LNCaP clone FGC (cell line): ENCODE data around the gene LRRC8D.

ENCODE experiments used
- DNase-seq: peaks from one replicate; pipeline ENCODE4 v3.0.0-alpha.2; 2011; ENCODE audit warnings: low read depth
- H3K4me3 ChIP-seq: 2 replicates; pipeline ENCODE4 v1.5.1; 2011; ENCODE audit warnings: mild to moderate bottlenecking, low read depth, low read length, control low read depth
- TF ChIP-seq, protein P1 (sequence below): IDR thresholded peaks from 2 replicates; pipeline ENCODE4 v1.5.1; 2012; ENCODE audit warnings: mild to moderate bottlenecking; ENCODE audit not compliant: control insufficient read depth, insufficient read depth; ENCODE audit errors: extremely low read depth

LRRC8D gene

DNA sequence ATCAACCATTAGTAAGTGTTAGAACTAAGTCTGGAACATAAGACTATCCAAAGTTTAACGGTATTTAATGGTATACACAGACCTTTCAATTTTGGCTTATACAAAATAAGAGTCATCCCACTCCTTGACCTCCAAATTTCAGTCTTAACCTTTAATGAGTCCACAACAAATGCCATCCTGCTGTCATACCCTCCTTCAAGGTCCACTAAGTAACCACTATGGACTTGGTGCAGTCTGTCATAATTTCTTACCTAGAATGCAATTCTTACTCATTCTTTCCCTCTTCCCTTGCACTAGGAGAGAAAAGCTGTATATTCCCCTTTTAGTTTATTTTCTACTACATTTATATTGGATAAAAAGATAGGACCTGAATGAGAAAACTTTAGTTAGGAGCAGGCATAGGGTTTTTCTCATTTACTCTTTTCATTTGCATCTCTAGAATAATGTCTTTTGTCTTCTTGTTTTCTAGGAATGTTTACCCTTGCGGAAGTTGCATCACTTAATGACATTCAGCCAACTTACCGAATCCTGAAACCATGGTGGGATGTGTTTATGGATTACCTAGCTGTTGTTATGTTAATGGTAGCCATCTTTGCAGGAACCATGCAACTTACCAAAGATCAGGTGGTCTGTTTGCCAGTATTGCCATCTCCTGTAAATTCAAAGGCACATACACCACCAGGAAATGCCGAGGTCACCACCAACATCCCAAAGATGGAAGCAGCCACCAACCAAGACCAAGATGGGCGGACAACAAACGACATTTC lies 111.9 kb downstream of the LRRC8D start:
- TF ChIP-seq, protein P1, sequence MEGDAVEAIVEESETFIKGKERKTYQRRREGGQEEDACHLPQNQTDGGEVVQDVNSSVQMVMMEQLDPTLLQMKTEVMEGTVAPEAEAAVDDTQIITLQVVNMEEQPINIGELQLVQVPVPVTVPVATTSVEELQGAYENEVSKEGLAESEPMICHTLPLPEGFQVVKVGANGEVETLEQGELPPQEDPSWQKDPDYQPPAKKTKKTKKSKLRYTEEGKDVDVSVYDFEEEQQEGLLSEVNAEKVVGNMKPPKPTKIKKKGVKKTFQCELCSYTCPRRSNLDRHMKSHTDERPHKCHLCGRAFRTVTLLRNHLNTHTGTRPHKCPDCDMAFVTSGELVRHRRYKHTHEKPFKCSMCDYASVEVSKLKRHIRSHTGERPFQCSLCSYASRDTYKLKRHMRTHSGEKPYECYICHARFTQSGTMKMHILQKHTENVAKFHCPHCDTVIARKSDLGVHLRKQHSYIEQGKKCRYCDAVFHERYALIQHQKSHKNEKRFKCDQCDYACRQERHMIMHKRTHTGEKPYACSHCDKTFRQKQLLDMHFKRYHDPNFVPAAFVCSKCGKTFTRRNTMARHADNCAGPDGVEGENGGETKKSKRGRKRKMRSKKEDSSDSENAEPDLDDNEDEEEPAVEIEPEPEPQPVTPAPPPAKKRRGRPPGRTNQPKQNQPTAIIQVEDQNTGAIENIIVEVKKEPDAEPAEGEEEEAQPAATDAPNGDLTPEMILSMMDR: no peak
- H3K4me3 ChIP-seq: no peak overlapping the region
- no peak for DNase-seq

DNA sequence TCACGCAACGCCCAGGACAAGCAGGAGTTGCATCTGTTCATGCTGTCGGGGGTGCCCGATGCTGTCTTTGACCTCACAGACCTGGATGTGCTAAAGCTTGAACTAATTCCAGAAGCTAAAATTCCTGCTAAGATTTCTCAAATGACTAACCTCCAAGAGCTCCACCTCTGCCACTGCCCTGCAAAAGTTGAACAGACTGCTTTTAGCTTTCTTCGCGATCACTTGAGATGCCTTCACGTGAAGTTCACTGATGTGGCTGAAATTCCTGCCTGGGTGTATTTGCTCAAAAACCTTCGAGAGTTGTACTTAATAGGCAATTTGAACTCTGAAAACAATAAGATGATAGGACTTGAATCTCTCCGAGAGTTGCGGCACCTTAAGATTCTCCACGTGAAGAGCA lies 113.6 kb downstream of the LRRC8D start:
- H3K4me3 ChIP-seq: no peak overlapping the region
- no peak for DNase-seq
- TF ChIP-seq, protein P1: no peak

DNA sequence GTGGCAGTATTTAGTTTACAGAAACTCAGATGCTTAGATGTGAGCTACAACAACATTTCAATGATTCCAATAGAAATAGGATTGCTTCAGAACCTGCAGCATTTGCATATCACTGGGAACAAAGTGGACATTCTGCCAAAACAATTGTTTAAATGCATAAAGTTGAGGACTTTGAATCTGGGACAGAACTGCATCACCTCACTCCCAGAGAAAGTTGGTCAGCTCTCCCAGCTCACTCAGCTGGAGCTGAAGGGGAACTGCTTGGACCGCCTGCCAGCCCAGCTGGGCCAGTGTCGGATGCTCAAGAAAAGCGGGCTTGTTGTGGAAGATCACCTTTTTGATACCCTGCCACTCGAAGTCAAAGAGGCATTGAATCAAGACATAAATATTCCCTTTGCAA lies 114.4 kb downstream of the LRRC8D start:
- TF ChIP-seq, protein P1: no peak

DNA sequence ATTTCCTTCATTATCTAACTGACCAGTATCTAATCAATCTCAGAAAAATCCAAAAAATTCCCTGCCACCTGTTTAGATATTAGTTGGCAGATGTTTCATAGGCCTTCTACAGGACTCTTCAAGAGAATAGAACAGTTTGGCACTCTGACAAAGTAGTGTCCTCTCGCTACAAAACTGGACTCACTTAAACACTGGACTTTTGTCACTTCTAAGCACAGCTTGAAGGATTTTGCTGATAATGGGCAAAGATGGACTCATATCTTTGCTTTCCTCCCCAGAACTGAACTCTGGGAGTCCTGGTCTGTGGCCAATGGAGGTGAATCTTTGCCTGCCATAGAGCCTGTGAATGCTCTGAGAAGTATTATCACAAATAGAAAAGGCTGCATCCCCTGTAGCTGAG lies 115.9 kb downstream of the LRRC8D start:
- no peak for DNase-seq
- no peak overlapping the region for H3K4me3 ChIP-seq
- TF ChIP-seq, protein P1: no peak

More for the DNA sequence above, 114.4 kb downstream of the LRRC8D start:
- no peak for DNase-seq
- H3K4me3 ChIP-seq: no peak overlapping the region

DNA sequence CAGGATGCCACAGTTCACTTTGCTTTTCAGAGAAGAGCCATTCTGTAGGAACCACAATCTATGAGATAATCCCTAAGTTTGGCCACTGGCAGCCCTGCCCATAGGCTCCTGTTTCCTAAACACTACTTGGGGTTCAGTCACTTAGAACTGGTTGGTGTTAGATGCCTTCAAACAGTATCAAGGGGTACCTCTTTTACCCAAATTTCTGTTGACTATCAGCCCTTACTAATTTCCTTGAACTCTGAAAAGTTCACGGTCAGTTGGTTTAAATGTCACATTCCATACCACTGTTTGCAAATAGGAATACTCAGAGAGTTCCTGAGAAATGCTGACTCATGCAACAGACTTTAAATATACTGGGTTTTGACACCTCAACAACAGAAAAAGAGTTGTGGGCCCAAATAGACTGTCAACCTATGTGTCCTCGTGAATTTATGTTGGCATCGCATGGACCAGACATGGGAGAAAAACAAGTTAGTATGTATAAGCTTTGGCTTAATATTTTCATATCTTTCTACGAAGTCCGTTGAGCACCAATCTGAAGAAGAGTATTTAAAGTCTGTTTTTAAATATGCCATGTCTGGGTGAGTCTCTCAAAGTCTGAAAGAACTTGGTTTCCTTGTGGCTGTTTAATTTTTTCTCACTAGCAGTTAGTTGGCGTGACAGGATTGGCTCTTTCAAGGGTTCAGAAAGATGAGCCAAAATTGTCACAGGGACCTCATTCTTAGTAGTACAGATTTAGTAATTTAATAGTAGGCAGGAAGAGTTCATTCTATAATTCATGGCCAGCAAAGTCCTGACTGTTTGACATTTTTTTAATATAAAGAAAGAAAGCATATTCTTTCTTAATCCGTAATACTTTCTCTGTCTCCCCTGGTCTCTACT lies 117.6 kb downstream of the LRRC8D start:
- no peak overlapping the region for H3K4me3 ChIP-seq
- TF ChIP-seq, protein P1: no peak
- no peak for DNase-seq

DNA sequence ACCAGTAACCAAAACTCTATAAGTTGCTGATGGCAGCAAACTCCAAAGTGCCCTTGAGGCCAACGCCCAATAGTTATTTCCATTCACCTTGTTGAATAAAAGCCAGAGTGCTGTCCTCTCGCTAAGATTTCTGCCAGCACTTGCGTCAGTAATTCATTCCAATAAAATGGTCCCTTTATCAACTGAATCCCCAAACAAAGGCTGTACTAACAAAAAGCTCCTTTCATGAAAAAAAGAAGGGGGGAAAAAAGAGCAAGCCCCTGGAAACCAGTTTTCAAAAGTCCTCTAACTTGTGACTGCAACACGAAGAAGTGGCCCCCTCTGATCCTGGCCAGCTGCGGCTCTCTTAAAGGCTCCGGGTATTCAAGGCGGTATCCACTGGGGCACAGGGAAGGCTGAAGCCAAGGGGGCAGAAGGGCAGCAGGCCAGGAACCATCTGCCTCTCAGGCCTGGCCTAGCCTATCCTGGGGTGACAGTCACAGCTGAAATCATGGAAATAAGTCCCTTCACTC lies 118.3 kb downstream of the LRRC8D start:
- TF ChIP-seq, protein P1: no peak
- no peak overlapping the region for H3K4me3 ChIP-seq
- no peak for DNase-seq
